GM12878 (cell line): ENCODE data around the gene EMSY. TPM values are rescaled to one million over a fixed set of nuclear protein-coding genes. Genes with fewer than 3 reads are reported as not detected.

Experiments used
- ATAC-seq: fragments of 200-7000 bp; cut with Tn5 transposase; 3 replicates; pipeline ENCODE4 v1.9.1; 2020; ENCODE audit warnings: mild to moderate bottlenecking, moderate library complexity
- BruUV-seq: library from RNA; stranded (reverse); fragments of 400-500 nt; replicated peaks from 2 replicates; lab custom pipeline; 2021; lab: Mats Ljungman, UMichigan
- CTCF ChIA-PET: fragments of 300-600 bp; sonication (Branson Sonifier 250); formaldehyde crosslinking; extraction: SDS; loops from one replicate; lab custom pipeline; 2021; ENCODE audit warnings: inconsistent platforms; lab: Yijun Ruan, JAX
- POLR2A ChIA-PET: fragments of 350-600 bp; formaldehyde crosslinking; extraction: SDS; loops from one replicate; lab custom pipeline; 2021; ENCODE audit warnings: inconsistent platforms; lab: Charles Lee
- RAD21 ChIA-PET: fragments of 300-600 bp; sonication (Branson Sonifier 250); formaldehyde crosslinking; loops from one replicate; lab custom pipeline; 2023; ENCODE audit warnings: antibody characterized with exemption; ENCODE audit not compliant: unreplicated experiment; lab: Charles Lee
- SMC1A ChIA-PET: fragments of 300-600 bp; sonication (Branson Sonifier 250); formaldehyde crosslinking; loops from one replicate; lab custom pipeline; 2023; ENCODE audit not compliant: unreplicated experiment, uncharacterized antibody; lab: Charles Lee
- DNase-seq: peaks from one replicate; pipeline ENCODE4 v3.0.0-alpha.2; 2011; ENCODE audit warnings: low read depth, low spot score
- FAIRE-seq: peaks from 3 replicates; lab custom pipeline; 2011; peaks lifted over from hg19 to GRCh38; lab: Jason Lieb, UNC
- H2AFZ ChIP-seq: 2 replicates; pipeline ENCODE4 v1.6.0; 2011; ENCODE audit warnings: low read depth, low read length, control low read depth; ENCODE audit not compliant: control insufficient read depth
- H3K27ac ChIP-seq: 2 replicates; pipeline ENCODE4 v1.5.1; 2011; ENCODE audit warnings: control low read depth; ENCODE audit not compliant: control insufficient read depth, insufficient read depth
- H3K27me3 ChIP-seq, 2 experiments: replicated peaks in 1 of 2; 2 replicates each; pipeline versions ENCODE4 v1.6.0 to v1.6.1; 2011; ENCODE audit warnings: low read length in 1 of 2; ENCODE audit not compliant: control insufficient read depth in 2 of 2, insufficient read depth in 2 of 2
- H3K36me3 ChIP-seq, 2 experiments: 2 replicates each; pipeline ENCODE4 v1.5.1; 2011; ENCODE audit warnings: low read length in 1 of 2; ENCODE audit not compliant: control insufficient read depth in 2 of 2, insufficient read depth in 2 of 2
- H3K4me1 ChIP-seq: 2 replicates; pipeline ENCODE4 v1.6.1; 2011; ENCODE audit warnings: mild to moderate bottlenecking, low read length, moderate library complexity, mixed read lengths; ENCODE audit not compliant: control insufficient read depth, insufficient read depth
- H3K4me2 ChIP-seq: 2 replicates; pipeline ENCODE4 v1.6.0; 2011; ENCODE audit warnings: control low read depth; ENCODE audit not compliant: control insufficient read depth, insufficient read depth
- H3K4me3 ChIP-seq: fragments of 200-600 bp; sonication (generic); 2 replicates; pipeline ENCODE4 v1.5.1; 2016
- H3K79me2 ChIP-seq: 2 replicates; pipeline ENCODE4 v1.6.0; 2011; ENCODE audit warnings: low read length; ENCODE audit not compliant: control insufficient read depth, insufficient read depth
- H3K9ac ChIP-seq: 2 replicates; pipeline ENCODE4 v1.8.0; 2011; ENCODE audit warnings: low read length, control low read depth, mixed read lengths; ENCODE audit not compliant: control insufficient read depth, insufficient read depth
- H3K9me3 ChIP-seq: replicated peaks from 3 replicates; pipeline ENCODE4 v1.5.1; 2011; ENCODE audit warnings: mild to moderate bottlenecking, low read length; ENCODE audit not compliant: control insufficient read depth, insufficient read depth
- H4K20me1 ChIP-seq: 2 replicates; pipeline ENCODE4 v1.6.0; 2011; ENCODE audit not compliant: control insufficient read depth, insufficient read depth
- BHLHE40 ChIP-seq, 2 experiments: fragments of 450-650 bp in 1 of 2; IDR thresholded peaks; 2 replicates each; pipeline ENCODE4 v1.6.1; 2011 to 2017; ENCODE audit warnings: low read depth in 2 of 2, borderline replicate concordance in 1 of 2, improper control_type of control experiment in 1 of 2, low read length in 1 of 2, mild to moderate bottlenecking in 1 of 2
- CREM ChIP-seq: IDR thresholded peaks from 2 replicates; pipeline ENCODE4 v1.6.1; 2014; ENCODE audit warnings: antibody characterized with exemption, low read depth
- ZNF217 ChIP-seq: fragments of 450-650 bp; IDR thresholded peaks from 2 replicates; pipeline ENCODE4 v1.6.1; 2017; ENCODE audit warnings: antibody characterized with exemption, mild to moderate bottlenecking
- WGBS: methylation state at CpG from one replicate; pipeline ENCODE4 v1.1.6; 2016; ENCODE audit warnings: low lambda C conversion rate; ENCODE audit not compliant: insufficient replicate concordance, insufficient coverage; ENCODE audit errors: missing lambda C conversion rate; 5-methylcytosine and 5-hydroxymethylcytosine counted together
- in situ Hi-C: fragments of 300-500 bp; cut with MboI; formaldehyde crosslinking; loops from 9 replicates; pipeline ENCODE4 v1.14.3; 2018; ENCODE audit warnings: mixed read lengths
- intact Hi-C: fragments of 100-400 bp; cut with micrococcal nuclease; formaldehyde crosslinking; loops from one replicate; pipeline ENCODE4 v1.14.2; 2022; ENCODE audit not compliant: unreplicated experiment
- polyA plus RNA-seq, 11 experiments: library from polyadenylated mRNA; depleted of rRNA in 4 of 11; unstranded in 6 of 11; stranded (reverse) in 5 of 11; fragments of >200 nt; fragmentation: Nextera tagmentation in 4 of 11; fragmentation: Illumina TruSeq in 1 of 11; extraction: Ambion mirVana in 4 of 11; extraction: Trizol in 1 of 11; gene quantifications; 1 replicate in 1 of 11; 2 replicates in 10 of 11; pipeline versions ENCODE4 v1.2.1 to v1.2.3, GENCODE V29; 2011 to 2016; ENCODE audit warnings: inconsistent platforms in 2 of 11, missing spikeins in 2 of 11, low read depth in 1 of 11
- total RNA-seq, 4 experiments: library from RNA; depleted of rRNA in 3 of 4; stranded (reverse); fragments of >200 nt in 3 of 4; fragmentation: Illumina TruSeq in 1 of 4; extraction: Trizol in 1 of 4; gene quantifications; 2 replicates each; pipeline versions ENCODE4 v1.2.1 to v1.2.3, GENCODE V29; 2013 to 2021
- TF ChIP-seq, protein P1 (sequence below): fragments of 450-650 bp; IDR thresholded peaks from 2 replicates; pipeline ENCODE4 v1.6.1; 2016; ENCODE audit warnings: mild to moderate bottlenecking

Gene EMSY
- total and polyA plus RNA-seq, 10 of the 15 experiments (the other 5 are each of a cell fraction or from before 2014, with no cell fraction given), result 9.3 to 26.9 (median 13.0) TPM

DNA sequence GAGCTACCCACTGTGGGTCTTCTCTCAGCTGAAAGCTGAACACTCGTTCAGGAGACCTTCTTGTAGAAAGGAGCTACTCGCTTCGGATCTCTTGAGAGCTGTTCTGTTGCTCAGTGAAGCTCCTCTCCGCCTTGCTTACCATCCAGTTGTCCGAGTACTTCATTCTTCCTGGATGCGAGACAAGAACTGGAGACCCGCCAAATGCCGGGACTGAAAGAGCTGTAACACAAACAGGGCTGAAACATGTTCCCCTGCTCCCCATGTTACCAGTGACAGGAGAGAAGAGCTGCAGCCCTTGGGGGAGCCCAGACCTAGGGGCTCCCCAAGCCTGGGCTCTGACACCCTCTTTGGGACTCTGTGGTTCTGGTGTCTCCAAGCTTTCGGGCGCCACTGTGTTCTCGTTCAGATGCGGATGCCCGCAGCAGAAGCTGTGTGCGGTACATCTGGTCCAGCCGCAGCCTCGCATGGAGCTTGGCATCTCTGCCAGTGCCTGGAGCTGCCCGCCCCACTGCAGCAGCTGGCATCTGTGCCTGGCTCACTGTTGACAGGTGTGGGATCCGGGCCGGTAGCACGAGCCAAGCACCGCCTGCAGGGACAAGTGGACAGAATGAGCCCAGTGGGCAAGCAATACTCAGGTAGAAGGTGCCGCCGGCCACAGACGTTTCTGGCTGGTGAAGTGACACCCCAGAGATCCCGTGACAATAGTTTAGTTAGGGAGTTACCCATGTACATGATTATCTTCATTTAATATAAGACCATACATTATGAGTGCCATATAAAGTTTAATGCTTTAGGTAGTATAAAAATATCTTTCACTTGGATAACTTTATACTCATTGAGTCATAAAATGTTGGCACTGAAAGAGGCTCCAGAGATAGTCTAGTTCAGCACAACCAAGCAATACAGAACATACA lies 49.1 kb downstream of the EMSY start (continued):
- TF ChIP-seq, protein P1, sequence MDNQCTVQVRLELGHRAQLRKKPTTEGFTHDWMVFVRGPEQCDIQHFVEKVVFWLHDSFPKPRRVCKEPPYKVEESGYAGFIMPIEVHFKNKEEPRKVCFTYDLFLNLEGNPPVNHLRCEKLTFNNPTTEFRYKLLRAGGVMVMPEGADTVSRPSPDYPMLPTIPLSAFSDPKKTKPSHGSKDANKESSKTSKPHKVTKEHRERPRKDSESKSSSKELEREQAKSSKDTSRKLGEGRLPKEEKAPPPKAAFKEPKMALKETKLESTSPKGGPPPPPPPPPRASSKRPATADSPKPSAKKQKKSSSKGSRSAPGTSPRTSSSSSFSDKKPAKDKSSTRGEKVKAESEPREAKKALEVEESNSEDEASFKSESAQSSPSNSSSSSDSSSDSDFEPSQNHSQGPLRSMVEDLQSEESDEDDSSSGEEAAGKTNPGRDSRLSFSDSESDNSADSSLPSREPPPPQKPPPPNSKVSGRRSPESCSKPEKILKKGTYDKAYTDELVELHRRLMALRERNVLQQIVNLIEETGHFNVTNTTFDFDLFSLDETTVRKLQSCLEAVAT, result no peak
- no peak for TF ChIP-seq BHLHE40 (IDR thresholded peaks at IDR 0.05; ENCODE audit: borderline replicate concordance in 1 of 2, low read depth in 2 of 2, low read length in 1 of 2)

DNA sequence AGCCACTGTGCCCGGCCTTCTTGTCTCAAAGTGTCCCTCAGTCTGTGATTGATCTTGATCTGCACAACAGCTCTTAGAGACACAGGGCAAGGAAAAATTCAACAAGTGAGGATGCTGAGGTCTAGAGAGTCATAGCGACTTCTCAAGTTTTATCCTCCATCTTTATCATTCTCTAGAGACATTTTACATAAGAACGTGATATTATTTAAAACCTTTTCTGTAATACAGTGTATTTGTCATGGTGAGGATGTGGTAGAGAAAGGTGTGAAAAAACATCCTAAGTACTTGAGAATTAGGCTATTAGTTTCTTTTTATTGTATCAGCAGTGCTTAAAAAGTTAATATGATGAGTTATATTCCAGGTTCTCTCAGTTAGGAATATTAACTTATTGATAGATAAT lies 50.2 kb downstream of the EMSY start:
- TF ChIP-seq CREM (no peak), ZNF217 (no peak)
- in situ Hi-C loops, result no loop called here
- Histone ChIP-seq H3K27me3 (no peaks in the 10 kb centered on the region), H3K36me3 (peaks cover 2 to 4% of the 10 kb centered on the region in 2 experiments; a peak in 3 of 4 replicates), H3K9me3 (no peaks in the 10 kb centered on the region), H2AFZ (no peak overlapping the region), H4K20me1 (no peaks in the 10 kb centered on the region), H3K4me2 (no peak overlapping the region), H3K4me3 (no peak overlapping the region), H3K4me1 (no peaks in the 10 kb centered on the region), H3K9ac (no peak overlapping the region), H3K79me2 (no peaks in the 10 kb centered on the region), H3K27ac (no peak overlapping the region)
- RAD21 ChIA-PET, result no interaction called here
- FAIRE-seq, result no peak
- 97% methylated on average over 3 of the region's 3 CpGs for WGBS
- CTCF ChIA-PET, result no interaction called here
- SMC1A ChIA-PET, result no interaction called here
- POLR2A ChIA-PET, result no interaction called here
- no TSS peak for BruUV-seq
- ATAC-seq, result no peak
- intact Hi-C loops, result no loop called here
- no peak for DNase-seq
